LNCaP clone FGC (cell line): ENCODE measurements around the gene PRLH.

Experiments
- DNase-seq: peaks from one replicate; pipeline ENCODE4 v3.0.0-alpha.2; 2011; ENCODE audit warnings: low read depth
- H3K4me3 ChIP-seq: 2 replicates; pipeline ENCODE4 v1.5.1; 2011; ENCODE audit warnings: mild to moderate bottlenecking, low read depth, low read length, control low read depth
- TF ChIP-seq, protein P1 (sequence below): IDR thresholded peaks from 2 replicates; pipeline ENCODE4 v1.5.1; 2012; ENCODE audit warnings: mild to moderate bottlenecking; ENCODE audit not compliant: control insufficient read depth, insufficient read depth; ENCODE audit errors: extremely low read depth

The PRLH gene

DNA sequence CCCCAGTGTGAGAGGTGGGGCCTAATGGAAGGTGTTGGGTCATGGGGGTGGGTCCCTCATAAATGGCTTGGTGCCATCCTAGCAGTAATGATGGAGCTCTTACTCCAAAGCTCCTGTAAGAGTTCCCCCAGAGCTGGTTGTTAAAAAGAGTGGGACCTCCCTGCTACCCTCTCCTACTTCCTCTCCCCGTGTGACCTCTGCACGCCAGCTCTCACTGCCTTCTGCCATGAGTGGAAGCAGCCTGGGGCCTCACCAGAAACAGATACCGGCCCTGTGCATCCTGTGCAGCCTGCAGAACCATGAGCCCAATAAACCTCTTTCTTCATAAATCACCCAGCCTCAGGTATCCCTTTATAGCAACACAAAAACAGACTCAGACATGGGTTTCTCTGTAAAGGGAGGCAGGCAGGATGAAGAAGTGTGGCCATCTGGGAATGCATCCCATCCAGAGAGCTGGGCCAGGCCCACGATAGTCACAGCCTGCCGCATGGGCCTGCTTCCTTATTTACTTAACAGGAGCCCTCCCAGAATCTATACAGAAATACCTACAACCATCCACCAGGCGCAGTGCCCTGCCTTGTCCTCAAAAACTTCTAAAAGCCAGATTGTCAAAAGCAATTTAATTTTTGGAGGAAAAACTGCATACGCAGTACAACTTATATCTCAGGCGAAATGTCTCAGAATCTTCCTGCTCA lies 7.5 kb downstream of the PRLH start:
- no peak overlapping the region for H3K4me3 ChIP-seq
- no peak for DNase-seq
- TF ChIP-seq, protein P1, sequence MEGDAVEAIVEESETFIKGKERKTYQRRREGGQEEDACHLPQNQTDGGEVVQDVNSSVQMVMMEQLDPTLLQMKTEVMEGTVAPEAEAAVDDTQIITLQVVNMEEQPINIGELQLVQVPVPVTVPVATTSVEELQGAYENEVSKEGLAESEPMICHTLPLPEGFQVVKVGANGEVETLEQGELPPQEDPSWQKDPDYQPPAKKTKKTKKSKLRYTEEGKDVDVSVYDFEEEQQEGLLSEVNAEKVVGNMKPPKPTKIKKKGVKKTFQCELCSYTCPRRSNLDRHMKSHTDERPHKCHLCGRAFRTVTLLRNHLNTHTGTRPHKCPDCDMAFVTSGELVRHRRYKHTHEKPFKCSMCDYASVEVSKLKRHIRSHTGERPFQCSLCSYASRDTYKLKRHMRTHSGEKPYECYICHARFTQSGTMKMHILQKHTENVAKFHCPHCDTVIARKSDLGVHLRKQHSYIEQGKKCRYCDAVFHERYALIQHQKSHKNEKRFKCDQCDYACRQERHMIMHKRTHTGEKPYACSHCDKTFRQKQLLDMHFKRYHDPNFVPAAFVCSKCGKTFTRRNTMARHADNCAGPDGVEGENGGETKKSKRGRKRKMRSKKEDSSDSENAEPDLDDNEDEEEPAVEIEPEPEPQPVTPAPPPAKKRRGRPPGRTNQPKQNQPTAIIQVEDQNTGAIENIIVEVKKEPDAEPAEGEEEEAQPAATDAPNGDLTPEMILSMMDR = no peak

DNA sequence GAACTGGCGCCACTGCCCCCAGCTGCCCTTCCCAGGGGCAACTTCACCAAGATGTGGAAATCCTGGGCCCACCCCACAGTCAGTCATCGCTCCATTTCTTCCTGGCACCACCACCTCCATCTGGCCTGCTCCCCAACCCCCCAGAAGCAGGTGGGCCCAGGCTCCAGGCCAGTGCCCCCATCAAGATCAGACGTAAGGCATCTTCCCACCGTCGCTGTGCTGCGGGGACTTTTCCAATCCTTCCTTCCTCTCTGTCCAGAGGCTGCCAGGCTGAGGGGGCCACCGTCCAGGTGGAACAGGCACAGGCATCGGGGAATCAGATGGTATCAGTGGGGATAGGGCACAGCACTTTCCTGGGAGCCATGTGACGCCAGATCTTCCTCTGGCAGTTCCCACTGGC lies 8.1 kb downstream of the PRLH start:
- no peak for DNase-seq
- TF ChIP-seq, protein P1 = no peak
- H3K4me3 ChIP-seq = peak overlapping the region; percentile 30; the same call in 1 of the 2 replicates

- TF ChIP-seq, protein P1 = no peak
- peak overlapping the region; percentile 30 for H3K4me3 ChIP-seq
- peak; percentile 56 for DNase-seq
Observed at GRCh38 chr2:237574894-237575868, 8.8 kb downstream of the PRLH start.

DNA sequence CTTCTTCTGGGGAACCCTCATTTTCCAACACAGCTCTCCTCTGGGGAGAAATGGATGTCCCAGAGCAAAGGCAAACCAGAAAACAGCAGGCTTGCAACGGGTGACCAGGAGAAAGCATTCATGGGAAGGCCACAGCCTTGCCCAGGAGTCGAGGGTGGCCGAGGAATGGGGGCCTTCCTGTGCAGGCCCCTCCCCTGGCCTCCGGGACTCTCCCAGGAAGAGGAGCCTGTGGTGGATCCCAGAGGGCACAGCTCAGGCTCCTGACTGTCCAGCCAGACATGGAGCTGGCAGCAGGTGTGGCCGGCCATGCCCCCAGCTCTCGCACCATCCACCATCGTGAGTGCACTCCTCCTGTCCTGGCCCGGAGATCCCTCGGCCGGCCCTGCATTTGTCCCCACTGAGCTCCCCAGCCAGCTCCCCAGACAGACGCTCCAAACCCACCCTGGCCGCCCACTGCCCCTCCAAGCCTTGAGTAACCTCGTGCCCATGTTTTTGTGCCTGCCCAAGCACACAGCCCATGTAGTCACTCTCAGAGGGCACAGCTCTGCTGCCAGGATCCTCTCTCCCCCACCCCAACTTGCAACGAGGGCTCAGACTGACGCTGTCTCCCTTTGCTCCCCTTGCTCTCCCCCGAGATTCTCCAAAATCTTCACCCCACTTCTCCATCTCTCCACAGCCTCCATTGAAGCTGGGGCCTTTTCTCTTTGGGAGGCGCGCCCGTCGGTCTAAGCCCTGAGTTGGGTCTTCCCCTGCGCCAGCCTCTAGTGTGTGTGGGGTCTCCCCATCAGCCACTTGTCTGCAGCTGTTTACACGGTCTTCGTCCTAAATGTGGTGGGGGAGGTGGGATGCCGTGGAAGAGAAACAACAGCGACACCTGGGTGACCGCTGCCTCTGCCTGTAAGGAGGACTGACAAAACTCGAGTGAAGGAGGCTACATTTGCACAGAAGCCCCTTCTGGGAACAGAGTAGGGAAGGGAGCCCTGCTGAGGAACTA lies 9.8 kb downstream of the PRLH start:
- no peak for DNase-seq
- TF ChIP-seq, protein P1 = no peak

GRCh38 chr2:237576974-237577373 lies 10.6 kb downstream of the PRLH start:
- DNase-seq = no peak
- no peak overlapping the region for H3K4me3 ChIP-seq
- TF ChIP-seq, protein P1 = no peak

More for the DNA sequence above, 9.8 kb downstream of the PRLH start:
- no peak overlapping the region for H3K4me3 ChIP-seq

- H3K4me3 ChIP-seq = no peak overlapping the region
- DNase-seq = no peak
- TF ChIP-seq, protein P1 = no peak
Observed at GRCh38 chr2:237577458-237577857, 11.1 kb downstream of the PRLH start.
